C4-2B (cell line): ENCODE results near the gene DRC1.

Experiments
- H3K27ac ChIP-seq: fragments of 450-650 bp; 2 replicates; pipeline ENCODE4 v1.5.1; 2017
- ZFX ChIP-seq: fragments of 450-650 bp; IDR thresholded peaks from 2 replicates; pipeline ENCODE4 v1.6.1; 2017
- TF ChIP-seq, protein P1 (sequence below): fragments of 450-650 bp; conservative IDR thresholded peaks from 2 replicates; pipeline ENCODE4 v1.5.1; 2017; ENCODE audit warnings: mild to moderate bottlenecking

Gene DRC1

DNA sequence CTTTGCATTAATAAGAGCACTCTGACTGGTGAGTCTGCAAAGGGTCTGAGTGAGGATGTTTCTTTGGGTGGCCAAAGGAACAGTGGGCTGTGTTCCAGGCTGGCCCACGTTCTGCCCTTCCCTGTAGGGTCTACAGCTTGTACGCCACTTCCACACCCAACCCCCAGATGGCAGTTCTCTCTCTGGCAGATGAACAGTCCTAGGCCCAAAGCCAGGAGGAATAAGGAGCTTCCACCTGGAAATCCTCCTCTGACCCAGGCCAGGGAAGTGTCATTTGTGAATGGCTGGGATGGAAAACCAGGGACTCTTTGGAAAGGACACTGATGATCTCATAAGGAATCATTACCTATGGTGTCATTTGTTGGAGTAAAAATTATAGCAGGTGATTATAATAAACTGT lies 69.6 kb downstream of the DRC1 start:
- H3K27ac ChIP-seq: no peak overlapping the region
- TF ChIP-seq, protein P1, sequence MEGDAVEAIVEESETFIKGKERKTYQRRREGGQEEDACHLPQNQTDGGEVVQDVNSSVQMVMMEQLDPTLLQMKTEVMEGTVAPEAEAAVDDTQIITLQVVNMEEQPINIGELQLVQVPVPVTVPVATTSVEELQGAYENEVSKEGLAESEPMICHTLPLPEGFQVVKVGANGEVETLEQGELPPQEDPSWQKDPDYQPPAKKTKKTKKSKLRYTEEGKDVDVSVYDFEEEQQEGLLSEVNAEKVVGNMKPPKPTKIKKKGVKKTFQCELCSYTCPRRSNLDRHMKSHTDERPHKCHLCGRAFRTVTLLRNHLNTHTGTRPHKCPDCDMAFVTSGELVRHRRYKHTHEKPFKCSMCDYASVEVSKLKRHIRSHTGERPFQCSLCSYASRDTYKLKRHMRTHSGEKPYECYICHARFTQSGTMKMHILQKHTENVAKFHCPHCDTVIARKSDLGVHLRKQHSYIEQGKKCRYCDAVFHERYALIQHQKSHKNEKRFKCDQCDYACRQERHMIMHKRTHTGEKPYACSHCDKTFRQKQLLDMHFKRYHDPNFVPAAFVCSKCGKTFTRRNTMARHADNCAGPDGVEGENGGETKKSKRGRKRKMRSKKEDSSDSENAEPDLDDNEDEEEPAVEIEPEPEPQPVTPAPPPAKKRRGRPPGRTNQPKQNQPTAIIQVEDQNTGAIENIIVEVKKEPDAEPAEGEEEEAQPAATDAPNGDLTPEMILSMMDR: no peak
- TF ChIP-seq ZFX: no peak

DNA sequence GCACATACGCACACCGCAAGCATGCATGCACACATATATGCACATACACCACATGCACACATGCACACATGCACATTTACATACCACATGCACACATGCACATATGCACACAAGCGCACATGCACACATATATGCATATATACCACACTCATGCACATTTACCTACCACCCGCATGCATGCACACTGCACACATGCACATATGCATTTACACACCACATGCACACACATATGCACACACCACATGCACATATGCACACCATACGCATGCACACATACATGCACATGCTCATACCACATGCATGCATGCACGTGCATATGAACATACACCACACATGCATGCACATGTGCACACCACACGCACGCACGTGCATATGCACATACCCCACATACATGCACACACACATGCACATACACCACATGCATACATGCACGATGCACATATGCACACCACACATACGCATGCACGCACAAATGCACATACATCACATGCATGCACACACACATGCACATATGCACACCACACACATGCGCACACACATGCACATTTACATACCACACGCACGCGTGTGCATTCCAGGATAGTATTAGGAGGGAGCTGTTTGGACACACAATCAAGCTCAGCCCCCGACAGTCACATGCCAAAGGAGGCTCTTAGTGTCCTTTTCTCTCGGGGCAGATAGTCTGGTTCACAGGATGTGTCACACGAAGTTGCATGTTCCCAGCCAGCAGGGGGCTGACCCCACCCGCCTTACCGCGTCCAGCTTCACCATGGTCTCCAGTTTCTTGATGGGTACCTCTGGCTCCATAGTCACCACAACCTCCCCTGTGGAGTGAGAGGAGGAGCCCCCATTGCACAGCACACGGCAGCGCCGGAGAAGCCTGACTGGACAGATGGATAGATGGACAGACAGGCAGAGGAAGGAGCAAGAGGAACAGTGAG lies 70.3 kb downstream of the DRC1 start:
- no peak overlapping the region for H3K27ac ChIP-seq
- TF ChIP-seq, protein P1: no peak; the same call in 1 of the 2 replicates
- no peak for TF ChIP-seq ZFX

DNA sequence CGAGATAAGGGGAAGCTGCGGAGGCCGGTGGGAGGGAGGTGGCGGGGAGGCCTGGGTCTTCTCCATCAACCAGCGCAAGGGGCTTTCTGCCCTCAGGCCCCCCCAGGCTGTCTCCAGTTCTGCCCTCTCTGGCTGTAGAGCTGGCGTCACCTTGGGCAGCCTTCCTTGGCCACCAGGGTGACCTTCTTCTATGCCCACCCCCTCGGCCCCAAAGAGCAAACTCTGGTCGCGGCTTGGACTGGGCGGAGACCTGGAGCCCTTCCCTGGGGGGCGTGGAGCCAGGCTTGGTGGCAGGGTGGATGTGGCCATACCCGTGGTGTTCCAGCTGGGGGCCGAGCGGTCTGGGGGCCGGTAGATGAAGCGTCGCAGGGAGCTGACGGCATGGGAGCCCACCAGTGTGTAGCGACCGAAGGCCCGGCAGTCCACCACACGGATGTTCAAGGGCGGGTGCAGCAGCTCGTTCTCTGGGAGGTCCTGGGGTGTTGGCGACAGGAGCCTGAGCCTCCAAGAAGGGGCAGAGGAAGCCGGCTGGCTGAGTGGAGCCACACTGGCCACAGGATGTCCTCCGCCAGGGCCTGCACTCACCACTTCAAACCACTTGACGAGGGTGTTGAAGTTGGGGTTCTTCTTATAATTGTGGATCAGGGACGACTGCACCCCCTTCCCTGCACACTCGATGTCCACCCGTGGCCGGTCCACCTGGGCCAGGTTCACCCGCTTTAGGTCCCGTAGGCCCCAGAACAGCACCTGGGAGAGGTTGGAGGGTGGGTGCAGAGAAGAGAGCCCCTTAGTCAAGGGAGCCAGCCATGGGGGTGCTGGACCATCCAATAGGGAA lies 71.3 kb downstream of the DRC1 start:
- no peak for TF ChIP-seq ZFX
- H3K27ac ChIP-seq: no peak overlapping the region

- no peak overlapping the region for H3K27ac ChIP-seq
- TF ChIP-seq, protein P1: no peak
- TF ChIP-seq ZFX: no peak
These were observed 72.1 kb downstream of the DRC1 start for GRCh38 chr2:26473796-26474195.

DNA sequence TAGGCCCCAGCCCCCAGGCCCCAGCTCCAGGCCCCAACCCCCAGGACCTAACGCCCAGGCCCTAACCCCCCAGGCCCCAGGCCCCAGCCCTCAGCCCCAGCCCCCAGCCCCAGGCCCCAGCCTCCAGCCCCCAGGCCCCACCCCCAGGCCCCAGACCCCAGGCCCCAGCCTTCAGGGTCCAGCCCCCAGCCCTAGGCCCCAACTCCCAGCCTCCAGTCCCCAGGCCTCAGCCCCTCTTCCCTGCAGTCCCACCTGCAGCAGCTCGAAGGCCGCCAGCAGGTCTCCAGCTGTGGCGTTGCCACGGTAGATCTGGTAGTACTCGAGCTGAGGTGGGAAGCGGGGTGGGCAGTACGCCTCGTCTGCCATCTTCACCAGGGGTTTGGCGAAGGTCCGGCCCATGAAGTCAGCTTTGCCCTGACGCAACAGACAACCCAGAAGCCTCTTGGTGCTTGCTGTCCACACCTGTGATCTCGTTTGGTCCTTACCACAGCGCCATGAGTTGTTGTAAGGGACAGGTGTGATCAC lies 72.6 kb downstream of the DRC1 start:
- H3K27ac ChIP-seq: no peak overlapping the region
- TF ChIP-seq, protein P1: no peak

GRCh38 chr2:26475037-26475436 lies 73.3 kb downstream of the DRC1 start:
- TF ChIP-seq, protein P1: no peak

GRCh38 chr2:26475832-26476501 lies 74.2 kb downstream of the DRC1 start:
- no peak overlapping the region for H3K27ac ChIP-seq
- no peak for TF ChIP-seq ZFX
- TF ChIP-seq, protein P1: no peak

More at GRCh38 chr2:26475037-26475436, 73.3 kb downstream of the DRC1 start:
- no peak overlapping the region for H3K27ac ChIP-seq
